Tibial artery (tissue), 4 donors: ENCODE measurements around the gene SEC23IP.
A peak's percentile ranks its signal among the peaks of the same experiment; 100 is the strongest.

Experiments used
- DNase-seq, 2 donors: peaks; one replicate each; pipeline ENCODE4 v3.0.0-alpha.2; 2019
- H3K27ac ChIP-seq, 2 donors: fragments of 200-600 bp; sonication (generic) in 1 of 2; 1 replicate in 1 of 2; 2 replicates in 1 of 2; pipeline ENCODE4 v1.5.1; 2018 to 2019; ENCODE audit warnings: mild to moderate bottlenecking in 1 of 2
- H3K27me3 ChIP-seq, 2 donors: fragments of 200-600 bp; sonication (generic) in 1 of 2; one replicate each; pipeline versions ENCODE4 v1.5.1 to v1.6.0; 2016 to 2019
- H3K36me3 ChIP-seq, 3 donors: fragments of 200-600 bp; sonication (generic) in 2 of 3; one replicate each; pipeline ENCODE4 v1.5.1; 2016 to 2019; ENCODE audit warnings: mild to moderate bottlenecking in 2 of 3
- H3K4me1 ChIP-seq, 4 donors: fragments of 200-600 bp; sonication (generic) in 2 of 4; 1 replicate in 3 of 4; 2 replicates in 1 of 4; pipeline ENCODE4 v1.5.1; 2016 to 2019
- H3K4me3 ChIP-seq, 2 donors: fragments of 200-600 bp; sonication (generic) in 1 of 2; 1 replicate in 1 of 2; 2 replicates in 1 of 2; pipeline ENCODE4 v1.5.1; 2018 to 2019; ENCODE audit warnings: mild to moderate bottlenecking in 2 of 2
- H3K9me3 ChIP-seq, 3 donors: fragments of 200-600 bp; sonication (generic) in 1 of 3; one replicate each; pipeline ENCODE4 v1.5.1; 2016 to 2019
- CTCF ChIP-seq, 2 experiments: fragments of 200-600 bp in 1 of 2; fragments of 450-650 bp in 1 of 2; IDR thresholded peaks; one replicate each; pipeline ENCODE4 v1.5.1; 2017 to 2019; ENCODE audit warnings: antibody characterized with exemption in 2 of 2, mild to moderate bottlenecking in 1 of 2, moderate library complexity in 1 of 2
- intact Hi-C: fragments of 100-400 bp; cut with DNase I; formaldehyde crosslinking; loops from one replicate; pipeline ENCODE4 v1.15.0; 2023; ENCODE audit warnings: low total_unique reads

The SEC23IP gene

GRCh38 chr10:119892188-119893065 is at the start of gene SEC23IP:
Gene SEC23IP (plus strand): TSS chr10:119892730. CDS start chr10:119892783, 53 bp downstream.
- TF ChIP-seq CTCF (IDR thresholded peaks at IDR 0.05), result peak in 1 of 2 experiments; percentile 34
- intact Hi-C loops, result no loop called here
- Histone ChIP-seq H3K4me1 (peaks cover 0 to 50% (median 32%) of the 10 kb centered on the region in 4 donors), H3K27me3 (no peaks in the 10 kb centered on the region), H3K36me3 (no peaks in the 10 kb centered on the region), H3K4me3 (peak within 1 kb of the TSS; percentile 84 to 88), H3K27ac (peak within 1 kb of the TSS; percentile 88 to 92), H3K9me3 (no peaks in the 10 kb centered on the region)
- DNase-seq, result peak; percentile 97 to 98

GRCh38 chr10:119845656-119846055 is 46.9 kb upstream of the SEC23IP start:
- Histone ChIP-seq H3K27me3 (no peaks in the 10 kb centered on the region), H3K4me1 (no peaks in the 10 kb centered on the region), H3K4me3 (no peak overlapping the region), H3K36me3 (peaks cover 76 to 87% (median 78%) of the 10 kb centered on the region in 3 donors), H3K9me3 (no peaks in the 10 kb centered on the region), H3K27ac (no peak overlapping the region)
- intact Hi-C loops, result no loop called here
- TF ChIP-seq CTCF (IDR thresholded peaks at IDR 0.05), result no peak
- DNase-seq, result no peak

GRCh38 chr10:119849031-119849789 is 43.3 kb upstream of the SEC23IP start:
- no peak for TF ChIP-seq CTCF (IDR thresholded peaks at IDR 0.05)
- H3K4me1 ChIP-seq, result no peaks in the 10 kb centered on the region
- H3K27ac ChIP-seq, result no peak overlapping the region
- H3K9me3 ChIP-seq, result no peaks in the 10 kb centered on the region
- intact Hi-C loops, result no loop called here
- peaks cover 62 to 85% (median 81%) of the 10 kb centered on the region in 3 donors for H3K36me3 ChIP-seq
- DNase-seq, result no peak
- no peaks in the 10 kb centered on the region for H3K27me3 ChIP-seq
- H3K4me3 ChIP-seq, result no peak overlapping the region

- intact Hi-C loops, result loop anchor here (10.0 kb wide), 1 partner anchor 165 kb away; no protein-coding TSS in a partner anchor
- Histone ChIP-seq H3K36me3 (peaks cover 56 to 83% (median 77%) of the 10 kb centered on the region in 3 donors), H3K27me3 (no peaks in the 10 kb centered on the region), H3K4me3 (no peak overlapping the region), H3K9me3 (no peaks in the 10 kb centered on the region), H3K27ac (no peak overlapping the region), H3K4me1 (no peaks in the 10 kb centered on the region)
- TF ChIP-seq CTCF (IDR thresholded peaks at IDR 0.05), result no peak
- DNase-seq, result no peak
These were observed 42.6 kb upstream of the SEC23IP start for GRCh38 chr10:119849944-119850343.

GRCh38 chr10:119852277-119852676 is 40.3 kb upstream of the SEC23IP start:
- H3K4me3 ChIP-seq, result no peak overlapping the region
- H3K36me3 ChIP-seq, result peaks cover 44 to 78% (median 64%) of the 10 kb centered on the region in 3 donors
- intact Hi-C loops, result loop anchor here (10.0 kb wide), 1 partner anchor 167 kb away; no protein-coding TSS in a partner anchor
- no peak overlapping the region for H3K27ac ChIP-seq
- H3K4me1 ChIP-seq, result no peaks in the 10 kb centered on the region
- H3K27me3 ChIP-seq, result no peaks in the 10 kb centered on the region
- TF ChIP-seq CTCF (IDR thresholded peaks at IDR 0.05), result no peak
- DNase-seq, result no peak
- H3K9me3 ChIP-seq, result no peaks in the 10 kb centered on the region
